HG02642 (cell line): ENCODE measurements around the gene ATP6V0D1.
"Not testable (repeated sequence)": the region's sequence is repeated elsewhere in the genome, so short reads cannot be mapped to it uniquely, and the experiment has no call there.

Source experiments
- ATAC-seq: cut with Tn5 transposase; IDR thresholded peaks from one replicate; pipeline ENCODE4 v1.9.1; 2021; ENCODE audit warnings: mild to moderate bottlenecking; ENCODE audit not compliant: unreplicated experiment, poor library complexity

ATP6V0D1 gene

DNA sequence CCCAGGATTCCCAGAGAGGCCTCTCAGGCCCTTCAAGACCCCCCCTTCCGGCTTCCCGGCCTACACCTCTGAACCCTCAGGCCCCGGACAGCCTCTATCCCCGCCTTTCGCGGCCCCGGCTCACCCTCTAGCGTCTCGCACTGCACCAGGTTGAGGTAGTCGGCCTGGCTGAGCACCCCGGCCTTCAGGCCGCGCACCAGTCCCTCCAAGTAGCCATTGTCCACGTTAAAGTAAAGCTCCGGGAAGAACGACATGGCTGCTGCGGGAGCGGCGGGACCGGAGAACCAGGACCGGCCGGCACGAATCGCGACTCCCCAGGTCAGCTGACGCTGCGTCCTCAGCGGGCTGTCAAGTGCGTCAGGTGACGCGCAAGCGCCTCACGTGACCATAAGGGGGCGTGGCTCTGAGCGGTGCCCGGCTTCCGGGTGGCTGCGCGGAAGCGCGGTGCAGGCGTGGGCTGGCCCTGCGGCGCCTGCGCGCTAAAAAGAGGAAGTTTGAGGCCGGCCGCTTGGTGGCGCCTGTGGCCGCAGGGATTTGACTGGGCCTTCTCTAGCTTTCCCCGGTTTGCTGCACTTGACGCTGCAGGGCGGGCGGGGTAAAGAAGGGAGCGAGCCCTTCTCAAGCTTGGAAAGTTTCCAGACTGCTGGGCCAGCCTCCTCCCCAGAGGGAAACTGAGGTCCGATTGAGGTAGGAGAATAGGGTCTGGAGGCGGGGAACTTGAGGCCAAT, at the start of gene ATP6V0D1:
ATP6V0D1 (minus strand) TSS at position 325 of the 728 bp plus-strand sequence; CDS start at position 254, 71 bp downstream.
- ATAC-seq, result peak; percentile 95

DNA sequence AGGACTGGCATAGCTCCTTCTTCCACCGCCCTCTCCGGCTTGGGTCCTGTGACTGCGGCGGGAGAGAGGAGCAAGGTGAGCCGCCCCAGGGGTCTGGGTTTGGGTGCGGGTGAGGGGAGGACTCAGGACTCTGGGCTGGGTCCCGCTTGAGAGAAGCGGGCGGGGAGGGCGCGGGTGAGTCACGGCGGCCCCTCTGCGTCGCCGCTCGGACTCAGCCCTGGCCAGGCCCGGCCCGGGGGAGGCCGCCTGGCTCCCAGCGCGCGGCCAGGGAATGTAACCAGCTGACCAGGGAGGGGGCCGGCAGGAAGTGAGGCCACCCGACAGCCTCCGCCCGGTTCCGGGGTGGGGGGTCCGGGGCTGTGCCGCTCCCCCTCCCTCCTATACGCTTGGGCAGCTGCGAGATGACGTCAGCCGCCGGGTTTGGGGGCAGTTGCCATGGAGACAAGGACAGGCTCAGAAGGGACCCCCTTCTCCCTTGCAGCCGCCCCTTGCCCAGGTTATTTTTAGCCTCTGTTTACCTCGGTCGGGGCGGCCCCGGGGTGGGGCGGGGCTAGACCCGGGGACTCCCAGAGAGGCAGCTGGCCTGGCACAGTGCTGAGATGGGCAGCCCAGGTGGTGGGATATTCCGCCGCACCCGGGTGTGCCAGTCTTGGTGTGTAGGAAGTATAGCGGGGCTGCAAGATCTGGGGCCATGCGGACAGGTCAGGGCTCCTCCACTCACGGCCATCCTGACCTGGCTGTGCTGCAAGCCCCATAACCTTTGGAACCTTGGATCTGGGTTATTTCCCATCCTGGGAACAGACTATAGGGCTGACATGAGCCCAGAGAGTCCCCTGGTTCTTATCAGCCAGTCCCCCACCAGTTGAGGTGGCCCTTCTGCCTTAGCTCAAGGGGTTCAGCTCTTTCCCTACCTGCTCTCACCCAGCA, 49.3 kb upstream of the ATP6V0D1 start:
- ATAC-seq, result peak; percentile 45

DNA sequence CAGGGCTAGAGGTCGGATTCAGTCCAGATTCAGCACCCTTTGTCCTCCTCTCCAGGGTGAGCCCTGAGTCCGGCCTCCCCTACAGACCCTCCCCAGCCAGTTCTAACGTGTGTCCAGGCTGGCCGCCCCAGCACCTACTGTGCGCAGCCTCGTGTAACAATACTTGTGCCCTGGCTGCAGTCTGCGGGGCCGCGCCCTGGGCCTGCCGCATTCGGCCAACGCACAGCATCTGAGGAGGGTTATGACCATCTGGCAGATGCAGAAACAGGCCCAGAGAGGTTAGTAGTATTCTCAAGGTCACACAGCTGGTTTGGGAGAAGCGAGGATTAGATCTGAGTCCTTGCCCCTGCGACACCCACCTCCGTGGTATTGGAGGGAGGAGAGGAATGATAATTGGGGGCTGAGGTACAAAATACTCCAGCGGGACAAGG, 48.6 kb upstream of the ATP6V0D1 start:
- ATAC-seq, result peak; percentile 5

DNA sequence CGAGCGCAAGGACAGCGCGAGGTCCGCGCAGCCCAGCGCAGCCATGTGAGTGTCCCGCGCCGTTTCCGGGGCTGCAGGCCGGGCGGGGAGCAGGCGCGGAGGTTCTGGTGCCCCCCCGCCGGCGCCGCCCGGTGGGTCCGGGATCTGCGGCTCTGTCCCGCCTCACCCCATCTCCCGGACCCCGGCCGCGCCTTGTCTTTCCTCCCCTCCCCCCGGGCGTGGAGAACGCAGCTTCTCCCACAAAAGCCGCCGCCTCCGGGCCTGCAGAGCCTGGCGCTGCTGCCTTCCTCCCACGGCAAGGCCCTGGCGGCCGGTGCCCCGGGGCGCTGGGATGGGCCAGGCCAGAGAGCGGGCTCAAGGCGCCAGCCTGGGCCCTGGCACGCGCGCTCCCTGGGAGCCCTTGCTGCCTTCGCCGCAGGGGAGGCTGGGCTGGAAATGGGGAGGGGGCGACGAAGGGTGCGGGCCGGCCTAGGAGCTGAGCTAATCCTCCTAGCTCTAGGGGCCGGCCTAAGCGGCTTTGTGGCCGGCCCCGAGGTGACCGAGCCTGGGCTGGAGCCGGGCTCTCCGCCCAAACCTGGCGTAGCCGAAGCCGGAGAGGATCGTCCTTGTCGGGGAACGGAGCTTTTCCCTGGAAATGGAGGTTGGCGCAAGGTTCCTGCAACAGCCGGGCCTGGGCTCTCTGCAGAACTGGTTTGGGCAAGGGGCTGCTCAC, 48.1 kb upstream of the ATP6V0D1 start:
- ATAC-seq, result peak; percentile 30

DNA sequence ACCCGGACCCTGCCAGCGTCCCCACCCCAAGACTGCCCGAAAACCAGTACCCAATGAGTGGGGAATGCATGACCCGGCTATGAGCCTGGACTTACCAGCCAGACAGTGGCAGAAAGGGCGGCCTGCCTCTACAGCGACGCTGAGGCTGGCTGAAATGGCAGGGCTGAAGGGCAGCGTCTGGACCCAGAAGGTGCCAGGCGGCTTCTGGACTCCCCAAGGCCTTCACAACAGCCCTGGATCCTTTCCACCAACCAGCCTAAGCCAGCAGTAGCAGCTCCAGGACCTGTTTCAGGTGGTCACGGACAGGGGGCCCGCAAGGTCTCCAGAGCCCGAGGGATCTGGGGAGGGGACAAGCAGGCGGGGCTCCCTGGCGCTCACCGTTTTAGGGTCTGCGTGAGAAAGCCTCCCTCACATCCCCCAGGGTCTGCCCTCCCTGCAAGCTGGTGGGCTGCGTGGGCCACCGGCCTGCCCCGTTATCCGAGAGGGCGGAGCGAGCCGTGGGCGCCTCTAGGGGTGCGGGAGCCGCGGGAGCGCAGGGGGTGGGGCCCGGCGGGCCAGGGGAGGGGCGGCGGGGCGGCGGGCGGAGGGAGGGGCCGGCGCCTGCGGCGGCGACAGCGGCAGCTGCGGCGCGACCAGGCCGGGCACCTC, 47.4 kb upstream of the ATP6V0D1 start, which contains the start of gene RIPOR1:
RIPOR1 (plus strand) TSS at position 608 of the 648 bp plus-strand sequence. CDS start 9,618 bp downstream, outside the sequence.
- ATAC-seq, result peak; percentile 33

DNA sequence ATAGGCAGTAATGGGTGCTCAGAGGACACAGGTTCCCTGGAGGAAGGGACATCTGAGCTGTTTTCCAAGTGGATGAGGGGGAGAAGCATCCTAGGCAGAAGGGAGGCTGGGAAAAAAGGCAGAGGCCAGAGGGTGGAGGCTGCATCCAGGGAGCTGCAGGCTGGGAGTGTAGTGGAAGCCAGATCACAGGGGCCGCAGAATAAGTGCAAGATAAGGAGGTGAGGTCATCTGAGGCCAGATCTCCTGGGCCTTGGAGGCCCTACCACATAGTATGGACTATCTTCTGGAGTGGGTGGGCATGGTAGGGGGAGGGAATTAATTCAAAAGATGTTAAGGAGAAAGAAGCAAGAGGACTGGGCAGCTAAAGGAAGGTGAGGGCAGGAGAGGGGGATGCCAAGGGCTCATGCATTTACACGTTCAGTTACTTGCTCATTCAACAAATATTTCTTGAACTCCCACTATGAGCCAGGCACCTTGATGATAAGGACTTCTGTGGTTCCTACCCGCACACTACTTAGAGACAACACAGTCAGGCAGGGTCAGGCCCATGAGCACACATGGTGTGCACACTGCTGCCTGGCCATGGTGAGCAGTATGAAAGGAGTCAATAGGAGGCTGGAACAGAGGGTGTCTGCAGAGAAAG, 45.3 kb upstream of the ATP6V0D1 start:
- no peak for ATAC-seq

DNA sequence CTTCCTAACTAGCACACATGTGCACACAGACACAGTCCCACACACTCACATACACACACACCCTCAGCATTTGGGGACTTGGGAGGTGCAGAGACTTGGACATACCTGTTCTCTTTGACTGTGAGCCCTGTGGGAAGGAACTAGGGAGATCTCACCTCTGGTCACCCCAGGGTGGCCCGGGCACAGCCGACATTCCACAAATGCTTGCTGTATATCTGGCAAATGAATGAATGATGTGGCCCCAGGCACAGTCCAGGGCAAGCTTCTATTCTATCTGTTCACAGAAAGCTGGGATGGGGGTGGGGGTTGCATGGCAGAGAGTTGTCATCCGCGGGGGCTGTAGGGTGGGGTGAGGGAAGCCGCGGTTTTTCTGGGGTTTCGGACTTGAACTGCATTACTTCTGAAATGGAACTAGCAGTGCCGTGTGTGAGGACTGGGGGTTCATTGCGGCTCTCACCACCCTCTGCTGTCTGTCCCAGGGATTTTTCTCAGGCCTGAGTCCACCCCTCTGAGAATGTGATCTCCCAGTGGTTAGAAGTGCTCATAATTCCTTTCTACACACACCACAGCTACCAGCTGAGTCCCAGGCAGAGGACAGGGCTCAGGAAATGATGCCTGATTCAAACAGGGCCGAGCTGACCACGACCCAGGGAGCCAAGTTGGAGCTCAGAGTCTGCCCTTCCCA, 44.4 kb upstream of the ATP6V0D1 start:
- ATAC-seq, result no peak

DNA sequence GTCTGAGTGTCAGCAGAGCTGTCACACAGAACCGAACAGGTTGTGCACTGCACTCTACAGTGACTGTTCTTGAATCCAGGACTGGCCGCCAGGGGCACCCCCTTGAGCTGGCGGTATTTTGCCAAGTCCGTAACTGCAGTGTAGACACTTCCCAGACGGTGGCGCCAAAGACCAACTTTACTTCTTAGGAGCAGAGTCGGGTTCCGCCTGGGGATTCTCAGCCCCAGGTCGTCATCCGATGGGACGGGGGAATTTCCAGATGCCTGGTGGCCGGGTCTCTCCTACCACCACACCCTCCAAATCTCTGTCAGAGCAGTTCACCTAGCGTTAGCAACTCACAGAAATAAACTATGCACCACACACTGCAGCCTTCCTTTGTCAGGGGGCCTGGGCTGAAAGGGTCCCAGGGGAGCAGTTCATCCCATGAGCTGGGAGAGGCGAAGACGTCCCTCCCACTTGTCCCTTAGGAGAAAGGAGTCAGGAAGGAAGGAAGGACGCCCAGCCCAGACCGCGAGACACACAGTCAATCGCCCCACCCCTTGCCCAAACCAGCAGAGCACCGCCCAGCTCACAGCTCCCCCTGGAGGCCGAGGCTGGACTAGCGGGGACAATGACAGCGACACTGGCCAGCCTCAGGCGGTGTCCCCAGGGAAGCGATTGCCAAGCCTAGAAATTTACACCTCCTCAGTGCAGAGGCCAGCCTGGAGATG, 40.3 kb upstream of the ATP6V0D1 start:
- peak; percentile 73 for ATAC-seq

DNA sequence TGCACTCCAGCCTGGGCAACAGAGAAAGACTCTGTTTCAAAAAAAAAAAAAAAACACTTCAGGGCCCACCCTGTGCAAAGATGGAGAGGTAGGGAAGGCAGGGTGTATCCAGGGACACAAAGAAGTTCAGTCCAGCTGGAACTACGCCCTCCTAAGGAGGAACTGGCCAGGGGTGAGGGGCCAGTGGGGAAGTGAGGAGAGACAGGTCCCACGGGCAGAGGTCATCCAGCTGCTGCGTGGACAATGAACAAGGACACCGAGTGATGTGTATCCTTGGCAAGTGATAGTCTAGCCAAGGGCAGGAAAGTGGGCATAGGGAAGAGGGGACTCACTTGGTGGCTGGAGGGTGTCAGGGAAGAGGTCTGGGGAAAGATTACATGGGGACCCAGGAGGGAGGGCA, 38.3 kb upstream of the ATP6V0D1 start:
- no peak for ATAC-seq

DNA sequence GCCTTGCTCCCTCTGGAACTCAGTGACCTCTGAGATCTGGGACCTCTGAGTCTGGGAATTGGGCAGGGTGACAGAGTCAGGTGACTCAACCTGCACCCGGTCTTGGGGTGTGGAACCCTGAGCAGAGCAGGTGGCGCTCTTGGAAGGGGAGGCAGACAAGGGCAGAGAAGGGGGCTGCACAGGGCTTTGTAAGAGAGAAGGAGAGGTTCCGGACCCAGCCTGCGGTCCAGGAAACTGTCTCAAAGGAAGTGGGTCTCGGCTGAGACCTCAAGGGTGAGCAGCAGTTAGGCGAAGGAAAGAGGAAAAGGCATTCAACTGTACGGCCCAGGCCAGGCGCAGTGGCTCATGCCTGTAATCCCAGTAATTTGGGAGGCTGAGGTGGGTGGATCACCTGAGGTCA, 37.7 kb upstream of the ATP6V0D1 start:
- ATAC-seq, result no peak

DNA sequence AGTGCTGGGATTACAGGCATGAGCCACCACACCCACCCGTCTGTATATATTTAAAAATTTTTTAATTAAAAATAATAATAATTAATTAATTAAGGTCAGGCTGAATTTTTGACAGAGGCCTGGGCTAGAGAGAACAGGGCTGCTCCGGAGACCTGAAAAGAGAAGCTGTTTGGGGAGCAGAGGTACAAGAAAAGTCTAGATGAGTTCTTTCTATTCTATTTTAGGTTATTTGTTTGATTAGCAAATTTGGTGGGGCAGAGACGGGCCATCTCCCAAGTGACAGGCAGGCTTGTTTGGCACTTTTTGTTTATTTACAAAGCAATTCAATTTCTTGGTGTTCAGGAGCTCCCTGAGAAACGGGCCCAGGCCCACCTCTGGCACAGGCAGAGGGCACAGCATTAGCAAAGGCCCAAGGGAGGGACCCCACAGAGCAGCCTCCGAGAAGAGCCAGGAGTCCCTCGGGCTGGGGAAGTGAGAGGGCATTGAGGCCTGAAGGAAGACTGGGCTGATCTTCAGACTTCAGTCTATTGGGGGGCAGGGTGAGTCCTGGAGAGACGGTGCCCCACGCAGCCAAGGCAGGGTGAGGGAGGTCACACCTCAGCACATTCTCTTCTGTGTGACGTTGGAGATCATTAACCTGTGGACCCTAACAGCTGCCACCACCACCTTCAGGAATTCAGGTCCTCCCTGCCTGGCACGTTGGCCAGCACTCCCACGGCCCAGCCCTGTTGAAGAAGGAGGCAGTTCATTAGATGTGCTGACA, 36.9 kb upstream of the ATP6V0D1 start:
- peak; percentile 41 for ATAC-seq

DNA sequence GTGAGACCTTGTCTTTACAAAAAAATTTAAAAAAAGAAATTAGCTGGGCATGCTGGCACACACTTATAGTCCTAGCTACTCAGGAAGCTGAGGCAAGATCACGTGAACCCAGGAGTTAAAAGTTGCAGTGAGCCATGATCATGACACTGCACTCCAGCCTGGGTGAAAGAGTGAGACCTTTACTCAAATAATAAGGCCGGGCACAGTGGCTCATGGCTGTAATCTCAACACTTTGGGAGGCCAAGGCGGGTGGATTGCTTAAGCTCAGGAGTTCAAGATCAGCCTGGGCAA, 36.1 kb upstream of the ATP6V0D1 start:
- no peak for ATAC-seq

DNA sequence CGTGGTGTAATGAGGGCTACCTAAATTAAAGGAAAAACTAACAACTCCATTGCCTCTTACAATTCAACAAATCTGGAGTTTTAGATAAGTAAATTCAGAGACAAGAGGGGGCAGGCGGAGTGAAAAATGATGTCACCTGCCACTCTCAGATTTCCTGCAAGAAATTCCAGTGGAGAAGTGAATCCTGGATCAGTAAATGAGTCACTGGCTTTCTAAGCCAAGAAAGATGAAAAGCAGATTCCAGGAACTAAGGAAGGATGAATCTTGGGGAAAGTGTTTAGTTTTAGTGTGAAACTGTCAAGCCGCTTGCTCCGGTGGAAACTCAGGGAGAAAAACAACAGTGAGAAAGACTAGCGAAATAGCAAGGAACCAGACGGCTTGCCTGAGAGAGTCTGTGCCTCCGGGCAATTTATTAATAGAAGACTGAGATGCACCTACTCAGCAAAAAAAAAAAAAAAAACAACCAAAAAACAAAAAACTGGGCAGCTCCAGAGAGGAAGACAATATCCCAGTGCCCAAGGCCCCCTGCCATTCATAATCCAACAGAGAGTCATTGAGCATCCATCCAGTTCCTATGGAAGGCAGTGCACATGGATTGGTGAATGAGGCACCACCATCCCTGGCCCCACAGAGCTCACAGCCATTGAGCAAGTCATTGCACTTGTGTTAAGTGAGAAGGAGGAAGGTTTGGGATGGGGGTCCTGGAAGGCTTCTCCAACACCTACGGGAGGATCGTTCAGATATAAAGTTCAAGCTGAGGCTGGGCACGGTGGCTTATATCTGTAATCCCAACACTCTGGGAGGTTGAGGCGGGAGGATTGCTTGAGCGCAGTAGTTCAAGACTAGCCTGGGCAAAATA, 35.6 kb upstream of the ATP6V0D1 start:
- ATAC-seq, result no peak

DNA sequence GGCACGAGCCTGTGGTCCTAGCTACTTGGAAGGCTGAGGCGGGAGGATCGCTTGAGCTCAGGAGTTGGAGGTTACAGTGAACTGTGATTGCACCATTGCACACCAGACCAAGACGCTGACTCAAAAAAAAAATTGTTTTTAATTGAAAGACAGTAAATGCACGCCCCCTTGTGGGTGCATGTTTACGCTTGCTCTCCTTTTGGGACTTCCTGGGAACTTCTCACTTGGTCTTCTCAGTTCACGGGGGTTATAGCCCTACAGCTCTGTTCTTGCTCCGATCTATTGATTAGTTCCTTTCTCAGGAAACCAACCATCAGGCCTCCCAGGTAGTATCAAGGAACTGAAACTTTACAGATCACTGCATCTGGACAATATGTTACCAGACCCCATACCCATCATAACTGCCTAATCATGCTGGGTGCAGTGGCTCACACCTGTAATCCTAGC, 33.4 kb upstream of the ATP6V0D1 start:
- ATAC-seq, result peak; percentile 45

DNA sequence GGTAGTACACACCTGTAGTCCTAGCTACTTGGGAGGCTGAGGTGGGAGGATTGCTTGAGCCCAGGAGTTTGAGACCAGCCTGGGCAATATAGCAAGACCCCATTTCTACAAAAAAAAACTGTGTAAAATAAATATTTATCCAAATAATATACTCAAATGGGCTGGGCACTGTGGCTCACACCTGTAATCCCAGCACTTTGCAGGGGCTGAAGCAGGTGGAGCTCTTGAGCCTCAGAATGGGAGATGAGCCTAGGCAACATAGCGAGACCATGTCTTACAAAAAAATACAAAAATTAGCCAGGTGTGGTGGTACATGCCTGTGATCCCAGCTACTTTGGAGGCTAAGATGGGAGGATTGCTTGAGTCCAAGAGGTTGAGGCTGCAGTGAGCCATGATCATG, 32.9 kb upstream of the ATP6V0D1 start:
- not testable (repeated sequence) for ATAC-seq

DNA sequence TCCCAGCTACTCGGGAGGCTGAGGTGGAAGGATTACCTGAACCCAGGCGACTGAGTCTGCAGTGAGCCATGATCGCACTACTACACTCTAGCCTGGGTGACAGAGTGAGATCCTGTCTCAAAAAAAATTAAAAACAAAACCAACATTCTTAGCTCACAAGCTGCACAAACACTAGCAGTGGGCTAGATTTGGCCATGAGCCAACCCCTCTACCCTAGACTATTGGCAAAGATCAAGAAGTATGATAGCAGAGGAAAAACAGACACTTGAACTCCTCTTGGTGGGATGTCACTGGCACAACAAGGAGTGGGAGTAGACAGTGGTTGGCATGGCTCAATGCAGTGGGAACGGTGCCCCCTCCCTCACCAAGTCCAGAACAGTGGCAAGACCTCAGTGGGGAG, 28.1 kb upstream of the ATP6V0D1 start:
- ATAC-seq, result no peak

DNA sequence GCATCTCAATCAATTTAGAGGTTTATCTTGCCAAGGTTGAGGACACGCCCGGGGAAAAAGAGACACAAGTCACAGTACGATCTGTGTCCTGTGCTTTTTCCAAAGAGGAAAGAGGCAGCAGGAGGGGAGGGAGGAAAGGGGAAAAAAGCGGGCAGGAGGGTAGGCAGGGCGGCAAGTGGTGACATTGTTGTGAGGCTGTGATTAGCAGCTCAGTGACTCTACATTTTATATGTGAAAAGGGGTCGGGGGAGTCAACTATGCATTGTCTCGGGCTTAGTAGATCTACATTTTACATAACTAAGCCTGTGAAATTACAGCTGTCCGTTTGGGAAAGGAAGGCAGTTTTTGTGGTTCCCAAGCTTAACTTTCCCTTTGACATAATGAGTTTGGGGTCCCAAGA, 25.5 kb upstream of the ATP6V0D1 start:
- no peak for ATAC-seq
